ENCODE data around the gene MAB21L4. TPM values are rescaled to one million over a fixed set of nuclear protein-coding genes. Genes with fewer than 3 reads are reported as not detected.
A peak's percentile ranks its signal among the peaks of the same experiment; 100 is the strongest.

MAB21L4 gene
- polyA plus RNA-seq, 4 donors, result 1.4 to 2.9 (median 2.1) TPM

- no peak for DNase-seq (ENCODE audit: low read depth in 4 of 4, low spot score in 3 of 4)
These were observed 26.6 kb downstream of the MAB21L4 start for GRCh38 chr2:240869109-240869955.

- DNase-seq (ENCODE audit: low read depth in 4 of 4, low spot score in 3 of 4), result no peak
These were observed 27.5 kb downstream of the MAB21L4 start, which contains the start of gene AGXT for GRCh38 chr2:240868286-240869108. AGXT (plus strand) TSS chr2:240868824; CDS start chr2:240868866, 42 bp downstream.

GRCh38 chr2:240865391-240865790 is 30.6 kb downstream of the MAB21L4 start:
- DNase-seq (ENCODE audit: low read depth in 4 of 4, low spot score in 3 of 4), result no peak

GRCh38 chr2:240864475-240864874 is 31.5 kb downstream of the MAB21L4 start:
- no peak for DNase-seq (ENCODE audit: low read depth in 4 of 4, low spot score in 3 of 4)

- no peak for DNase-seq (ENCODE audit: low read depth in 4 of 4, low spot score in 3 of 4)
These were observed 34.4 kb downstream of the MAB21L4 start for GRCh38 chr2:240861547-240861946.

GRCh38 chr2:240858871-240859270 is 37.1 kb downstream of the MAB21L4 start:
- no peak for DNase-seq (ENCODE audit: low read depth in 4 of 4, low spot score in 3 of 4)

GRCh38 chr2:240858321-240858720 is 37.6 kb downstream of the MAB21L4 start:
- no peak for DNase-seq (ENCODE audit: low read depth in 4 of 4, low spot score in 3 of 4)

GRCh38 chr2:240857039-240858008 is 38.6 kb downstream of the MAB21L4 start:
- DNase-seq (ENCODE audit: low read depth in 4 of 4, low spot score in 3 of 4), result no peak

- no peak for DNase-seq (ENCODE audit: low read depth in 4 of 4, low spot score in 3 of 4)
These were observed 39.6 kb downstream of the MAB21L4 start for GRCh38 chr2:240856151-240856980.

- DNase-seq (ENCODE audit: low read depth in 4 of 4, low spot score in 3 of 4), result no peak
These were observed 40.3 kb downstream of the MAB21L4 start for GRCh38 chr2:240855670-240856069.

- DNase-seq (ENCODE audit: low read depth in 4 of 4, low spot score in 3 of 4), result no peak
These were observed 43.2 kb downstream of the MAB21L4 start for GRCh38 chr2:240852671-240853314.

GRCh38 chr2:240851078-240851991 is 44.6 kb downstream of the MAB21L4 start:
- peak in 3 of 4 donors; percentile 63 to 70 (median 63) for DNase-seq (ENCODE audit: low read depth in 4 of 4, low spot score in 3 of 4)

GRCh38 chr2:240850756-240851077 is 45.2 kb downstream of the MAB21L4 start:
- no peak for DNase-seq (ENCODE audit: low read depth in 4 of 4, low spot score in 3 of 4)

GRCh38 chr2:240850026-240850425 is 45.9 kb downstream of the MAB21L4 start:
- DNase-seq (ENCODE audit: low read depth in 4 of 4, low spot score in 3 of 4), result no peak

GRCh38 chr2:240848900-240849680 is 46.9 kb downstream of the MAB21L4 start:
- DNase-seq (ENCODE audit: low read depth in 4 of 4, low spot score in 3 of 4), result no peak

- DNase-seq (ENCODE audit: low read depth in 4 of 4, low spot score in 3 of 4), result no peak
These were observed 48.1 kb downstream of the MAB21L4 start for GRCh38 chr2:240847817-240848216.

- no peak for DNase-seq (ENCODE audit: low read depth in 4 of 4, low spot score in 3 of 4)
These were observed 48.9 kb downstream of the MAB21L4 start for GRCh38 chr2:240846873-240847595.

All from right renal pelvis (tissue), 4 donors.